Suprapubic skin (tissue), 4 donors: ENCODE measurements around the gene ZNF628. TPM values are rescaled to one million over a fixed set of nuclear protein-coding genes. Genes with fewer than 3 reads are reported as not detected.

Experiments
- DNase-seq, 2 donors: peaks; one replicate each; pipeline ENCODE4 v3.0.0-alpha.2; 2019; ENCODE audit warnings: low spot score in 2 of 2
- H3K27ac ChIP-seq: fragments of 200-600 bp; sonication (generic); one replicate; pipeline ENCODE4 v1.5.1; 2019
- H3K27me3 ChIP-seq: fragments of 200-600 bp; sonication (generic); one replicate; pipeline ENCODE4 v1.5.1; 2019
- H3K36me3 ChIP-seq: fragments of 200-600 bp; sonication (generic); one replicate; pipeline ENCODE4 v1.5.1; 2019
- H3K4me1 ChIP-seq: fragments of 200-600 bp; sonication (generic); one replicate; pipeline ENCODE4 v1.5.1; 2019
- H3K4me3 ChIP-seq: fragments of 200-600 bp; sonication (generic); one replicate; pipeline ENCODE4 v1.5.1; 2019; ENCODE audit warnings: mild to moderate bottlenecking
- H3K9me3 ChIP-seq: fragments of 200-600 bp; sonication (generic); one replicate; pipeline ENCODE4 v1.5.1; 2019
- CTCF ChIP-seq, 2 donors: fragments of 200-600 bp in 1 of 2; fragments of 450-650 bp in 1 of 2; sonication (generic) in 1 of 2; IDR thresholded peaks; one replicate each; pipeline ENCODE4 v1.5.1; 2016 to 2019; ENCODE audit warnings: antibody characterized with exemption in 2 of 2, mild to moderate bottlenecking in 1 of 2, moderate library complexity in 1 of 2
- EP300 ChIP-seq: sonication (generic); formaldehyde crosslinking; IDR thresholded peaks from one replicate; pipeline ENCODE4 v1.6.1; 2017; ENCODE audit warnings: antibody characterized with exemption
- POLR2A ChIP-seq, 2 donors: fragments of 450-650 bp; IDR thresholded peaks; one replicate each; pipeline ENCODE4 v1.6.1; 2017; ENCODE audit warnings: antibody characterized with exemption in 2 of 2, mild to moderate bottlenecking in 2 of 2, moderate library complexity in 2 of 2
- POLR2AphosphoS5 ChIP-seq, 3 donors: sonication (generic); formaldehyde crosslinking; IDR thresholded peaks; one replicate each; pipeline ENCODE4 v1.6.1; 2017; ENCODE audit warnings: antibody characterized with exemption in 3 of 3
- WGBS: methylation state at CpG from one replicate; pipeline ENCODE4 v1.1.5; 2018; 5-methylcytosine and 5-hydroxymethylcytosine counted together
- total RNA-seq, 4 donors: library from RNA; depleted of rRNA; stranded (reverse); fragments of >200 nt; gene quantifications; one replicate each; pipeline ENCODE4 v1.1.0, GENCODE V29; 2016

The ZNF628 gene
- total RNA-seq, 4 donors from 2014 or later, result 17.3 to 22.9 (median 19.8) TPM

- no peak for TF ChIP-seq CTCF (IDR thresholded peaks at IDR 0.05)
- Histone ChIP-seq H3K4me3 (no peak overlapping the region), H3K27me3 (no peaks in the 10 kb centered on the region), H3K4me1 (peaks cover 10% of the 10 kb centered on the region), H3K27ac (no peak overlapping the region), H3K36me3 (no peaks in the 10 kb centered on the region), H3K9me3 (no peaks in the 10 kb centered on the region)
- DNase-seq, result no peak
- 89% methylated on average over 11 of the region's 11 CpGs for WGBS
These were observed 28.6 kb downstream of the ZNF628 start for GRCh38 chr19:55504981-55505380.

- H3K27me3 ChIP-seq, result no peaks in the 10 kb centered on the region
- WGBS, result 80% methylated on average over 10 of the region's 10 CpGs
- TF ChIP-seq EP300, result no peak
- no peak for TF ChIP-seq POLR2A (IDR thresholded peaks at IDR 0.05)
- TF ChIP-seq CTCF (IDR thresholded peaks at IDR 0.05), result no peak
- no peak for TF ChIP-seq POLR2AphosphoS5 (IDR thresholded peaks at IDR 0.05)
- no peaks in the 10 kb centered on the region for H3K36me3 ChIP-seq
- no peak for DNase-seq
- H3K9me3 ChIP-seq, result no peaks in the 10 kb centered on the region
- H3K4me3 ChIP-seq, result no peak overlapping the region
- H3K4me1 ChIP-seq, result peaks cover 10% of the 10 kb centered on the region
- H3K27ac ChIP-seq, result no peak overlapping the region
These were observed 31.7 kb downstream of the ZNF628 start for GRCh38 chr19:55508120-55508519.

- no peaks in the 10 kb centered on the region for H3K36me3 ChIP-seq
- peak overlapping the region; percentile 76 for H3K27ac ChIP-seq
- H3K9me3 ChIP-seq, result no peaks in the 10 kb centered on the region
- peaks cover 18% of the 10 kb centered on the region for H3K4me1 ChIP-seq
- 13% methylated on average over 42 of the region's 61 CpGs for WGBS
- TF ChIP-seq CTCF (IDR thresholded peaks at IDR 0.05) (peak; percentile 77 to 87), POLR2A (IDR thresholded peaks at IDR 0.05) (no peak), POLR2AphosphoS5 (IDR thresholded peaks at IDR 0.05) (peak in 1 of 3 donors; percentile 74)
- DNase-seq, result peak; percentile 96 to 98
- peak overlapping the region; percentile 60 for H3K4me3 ChIP-seq
- no peaks in the 10 kb centered on the region for H3K27me3 ChIP-seq
These were observed 40.6 kb downstream of the ZNF628 start for GRCh38 chr19:55516878-55517620.

GRCh38 chr19:55519451-55520311 is 43.3 kb downstream of the ZNF628 start:
- 85% methylated on average over 10 of the region's 10 CpGs for WGBS
- H3K36me3 ChIP-seq, result no peaks in the 10 kb centered on the region
- no peak for TF ChIP-seq POLR2AphosphoS5 (IDR thresholded peaks at IDR 0.05)
- TF ChIP-seq POLR2A (IDR thresholded peaks at IDR 0.05), result no peak
- TF ChIP-seq CTCF (IDR thresholded peaks at IDR 0.05), result no peak
- no peak for TF ChIP-seq EP300
- H3K27ac ChIP-seq, result no peak overlapping the region
- H3K27me3 ChIP-seq, result no peaks in the 10 kb centered on the region
- peaks cover 18% of the 10 kb centered on the region for H3K4me1 ChIP-seq
- H3K4me3 ChIP-seq, result no peak overlapping the region
- no peaks in the 10 kb centered on the region for H3K9me3 ChIP-seq
- DNase-seq, result no peak

GRCh38 chr19:55520691-55521292 is 44.4 kb downstream of the ZNF628 start:
- 80% methylated on average over 13 of the region's 14 CpGs for WGBS
- TF ChIP-seq EP300 (no peak), POLR2A (IDR thresholded peaks at IDR 0.05) (no peak), POLR2AphosphoS5 (IDR thresholded peaks at IDR 0.05) (no peak), CTCF (IDR thresholded peaks at IDR 0.05) (no peak)

More at GRCh38 chr19:55520691-55521292, 44.4 kb downstream of the ZNF628 start:
- Histone ChIP-seq H3K27me3 (peaks cover 5% of the 10 kb centered on the region), H3K27ac (no peak overlapping the region), H3K4me3 (no peak overlapping the region), H3K4me1 (peaks cover 21% of the 10 kb centered on the region), H3K9me3 (no peaks in the 10 kb centered on the region), H3K36me3 (no peaks in the 10 kb centered on the region)
- no peak for DNase-seq
